ENCODE data around the gene USH1G.

USH1G gene

DNA sequence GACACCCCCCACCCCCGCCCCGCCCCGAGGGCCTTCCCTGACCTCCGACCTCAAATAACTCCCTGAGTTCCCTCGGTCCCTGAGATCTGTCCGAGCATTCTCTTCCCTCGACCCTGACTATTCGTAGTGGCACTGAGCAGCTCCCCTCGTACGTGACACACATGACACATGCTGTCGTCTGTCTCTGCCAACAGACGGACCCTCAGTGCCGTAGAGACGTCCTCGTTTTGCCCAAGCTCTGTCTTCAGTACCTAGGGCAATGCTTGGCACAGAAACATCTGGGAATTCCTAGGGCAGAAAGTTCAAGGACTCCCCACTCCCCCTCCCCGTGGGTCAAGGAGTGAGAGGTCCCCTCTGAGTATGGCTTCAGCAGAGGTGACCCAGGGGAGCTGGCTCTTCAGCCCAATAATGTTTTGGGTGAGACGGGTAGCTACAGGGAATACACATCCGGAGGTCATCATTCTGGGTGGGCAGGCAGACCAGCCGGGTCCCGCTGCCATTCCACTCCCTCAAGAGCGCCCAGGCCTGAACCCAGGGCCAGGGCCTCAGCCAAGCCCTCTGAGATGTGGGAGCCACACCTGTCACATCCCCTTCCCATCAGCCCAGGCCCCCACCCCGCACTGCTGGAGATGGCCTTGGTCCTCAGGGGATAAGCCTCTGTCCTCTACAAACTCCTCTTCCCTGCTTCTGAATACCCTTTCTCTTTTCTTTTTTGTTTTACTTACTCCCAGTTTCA, 29.0 kb downstream of the USH1G start:
- Histone ChIP-seq H3K23ac (ENCODE audit: low read length) (no peak overlapping the region), H3K18ac (ENCODE audit: low read length) (no peak overlapping the region), H4K8ac (ENCODE audit: low read depth, low read length) (no peak overlapping the region), H3K9me3 (ENCODE audit: insufficient read depth, low read depth, low read length) (peaks cover 6% of the 10 kb centered on the region), H3K4me1 (ENCODE audit: control insufficient read depth in 1 of 2, insufficient read depth in 2 of 2, low read length in 2 of 2) (peaks cover 2 to 9% of the 10 kb centered on the region in 2 experiments), H3K4me2 (ENCODE audit: low read length) (no peak overlapping the region), H3K27ac (ENCODE audit: low read depth, low read length) (no peak overlapping the region), H3K4ac (ENCODE audit: low read depth, low read length) (no peak overlapping the region), H3K79me1 (ENCODE audit: low read length) (no peaks in the 10 kb centered on the region), H3K36me3 (ENCODE audit: control insufficient read depth in 1 of 2, insufficient read depth in 2 of 2, low read length in 2 of 2) (no peaks in the 10 kb centered on the region), H4K12ac (ENCODE audit: low read depth, low read length) (no peak overlapping the region), H2BK5ac (ENCODE audit: low read depth, low read length, poor library complexity) (no peak overlapping the region), H2AK5ac (ENCODE audit: low read length) (no peak overlapping the region), H2AFZ (ENCODE audit: insufficient read depth, low read length, poor library complexity) (no peak overlapping the region), H4K91ac (ENCODE audit: low read depth, low read length) (no peak overlapping the region), H3K27me3 (ENCODE audit: insufficient read depth, low read length) (peaks cover 25% of the 10 kb centered on the region), H3K14ac (ENCODE audit: low read length) (no peak overlapping the region), H3K9ac (ENCODE audit: low read length) (no peak overlapping the region), H2BK12ac (ENCODE audit: low read length) (no peak overlapping the region), H2BK120ac (ENCODE audit: insufficient read depth, low read length, poor library complexity) (no peak overlapping the region), H3K4me3 (ENCODE audit: low read depth, low read length) (no peak overlapping the region), H3K79me2 (ENCODE audit: control insufficient read depth, insufficient read depth, low read length, poor library complexity) (no peaks in the 10 kb centered on the region)
- WGBS (ENCODE audit: extremely low coverage, insufficient coverage, insufficient read length) = no CpG with 5 or more reads among the region's 22 CpGs
- no peak for DNase-seq

DNA sequence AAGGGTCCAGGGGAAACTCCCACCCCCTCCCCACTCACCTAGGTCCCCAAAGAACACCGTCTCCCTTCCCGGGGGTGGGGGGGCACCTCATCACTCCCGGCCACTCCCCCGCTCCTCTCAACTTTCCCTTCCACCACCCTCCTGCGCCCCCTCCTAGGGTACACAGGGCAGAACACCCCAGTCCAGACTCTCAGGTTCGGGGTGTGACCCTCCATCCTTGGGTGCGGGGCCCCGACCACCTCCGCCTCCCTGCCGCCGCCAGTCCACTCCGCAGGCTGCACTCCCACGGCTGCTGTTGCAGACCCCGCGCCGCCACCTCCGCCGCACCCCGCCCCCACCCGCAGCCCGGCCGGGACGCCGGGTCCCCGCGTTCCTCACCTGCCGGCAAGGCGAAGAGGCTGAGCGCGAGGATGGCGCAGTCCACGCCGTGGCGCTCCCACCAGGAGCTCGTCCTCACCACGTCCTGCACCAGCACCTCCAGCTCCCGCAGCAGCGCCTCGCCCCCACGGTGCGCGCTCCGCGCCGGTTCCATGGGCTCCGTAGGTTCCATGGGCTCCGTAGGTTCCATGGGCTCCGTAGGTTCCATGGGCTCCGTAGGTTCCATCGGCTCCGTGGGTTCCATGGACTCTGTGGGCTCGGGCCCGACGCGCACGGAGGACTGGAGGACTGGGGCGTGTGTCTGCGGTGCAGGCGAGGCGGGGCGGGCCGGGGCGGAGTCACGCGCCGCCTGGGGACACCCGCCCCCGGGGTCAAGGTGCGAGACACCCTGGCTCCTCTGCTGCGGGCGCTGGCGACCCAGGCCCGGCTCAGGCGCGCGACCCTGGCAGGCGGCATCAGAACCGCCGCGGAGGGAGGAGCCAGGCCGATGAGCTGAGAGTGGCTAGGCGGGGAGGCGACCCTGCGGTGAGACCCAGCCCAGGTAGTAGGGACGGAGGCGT, 29.8 kb downstream of the USH1G start, which contains the start of gene FADS6:
Gene FADS6, minus strand, starts transcription at position 660 of the 938 bp plus-strand sequence. Its CDS starts 38 bp downstream, at position 622.
- Histone ChIP-seq H2BK12ac (ENCODE audit: low read length) (no peak within 1 kb of the TSS), H4K91ac (ENCODE audit: low read depth, low read length) (no peak within 1 kb of the TSS), H4K12ac (ENCODE audit: low read depth, low read length) (no peak within 1 kb of the TSS), H3K79me1 (ENCODE audit: low read length) (no peaks in the 10 kb centered on the region), H2AFZ (ENCODE audit: insufficient read depth, low read length, poor library complexity) (no peak within 1 kb of the TSS), H3K79me2 (ENCODE audit: control insufficient read depth, insufficient read depth, low read length, poor library complexity) (no peaks in the 10 kb centered on the region), H3K9ac (ENCODE audit: low read length) (no peak within 1 kb of the TSS), H3K36me3 (ENCODE audit: control insufficient read depth in 1 of 2, insufficient read depth in 2 of 2, low read length in 2 of 2) (no peaks in the 10 kb centered on the region), H3K18ac (ENCODE audit: low read length) (no peak within 1 kb of the TSS), H3K4me2 (ENCODE audit: low read length) (peak within 1 kb of the TSS; percentile 51), H3K14ac (ENCODE audit: low read length) (no peak within 1 kb of the TSS), H3K4me1 (ENCODE audit: control insufficient read depth in 1 of 2, insufficient read depth in 2 of 2, low read length in 2 of 2) (peaks cover 2 to 9% of the 10 kb centered on the region in 2 experiments), H3K27me3 (ENCODE audit: insufficient read depth, low read length) (peaks cover 25% of the 10 kb centered on the region), H4K8ac (ENCODE audit: low read depth, low read length) (no peak within 1 kb of the TSS), H2BK5ac (ENCODE audit: low read depth, low read length, poor library complexity) (no peak within 1 kb of the TSS), H3K27ac (ENCODE audit: low read depth, low read length) (no peak within 1 kb of the TSS), H3K4me3 (ENCODE audit: low read depth, low read length) (no peak within 1 kb of the TSS), H3K4ac (ENCODE audit: low read depth, low read length) (no peak within 1 kb of the TSS), H2BK120ac (ENCODE audit: insufficient read depth, low read length, poor library complexity) (no peak within 1 kb of the TSS), H3K9me3 (ENCODE audit: insufficient read depth, low read depth, low read length) (peaks cover 6% of the 10 kb centered on the region), H2AK5ac (ENCODE audit: low read length) (no peak within 1 kb of the TSS), H3K23ac (ENCODE audit: low read length) (no peak within 1 kb of the TSS)
- no peak for DNase-seq
- whole genome bisulfite sequencing (ENCODE audit: extremely low coverage, insufficient coverage, insufficient read length) = no CpG with 5 or more reads among the region's 86 CpGs

DNA sequence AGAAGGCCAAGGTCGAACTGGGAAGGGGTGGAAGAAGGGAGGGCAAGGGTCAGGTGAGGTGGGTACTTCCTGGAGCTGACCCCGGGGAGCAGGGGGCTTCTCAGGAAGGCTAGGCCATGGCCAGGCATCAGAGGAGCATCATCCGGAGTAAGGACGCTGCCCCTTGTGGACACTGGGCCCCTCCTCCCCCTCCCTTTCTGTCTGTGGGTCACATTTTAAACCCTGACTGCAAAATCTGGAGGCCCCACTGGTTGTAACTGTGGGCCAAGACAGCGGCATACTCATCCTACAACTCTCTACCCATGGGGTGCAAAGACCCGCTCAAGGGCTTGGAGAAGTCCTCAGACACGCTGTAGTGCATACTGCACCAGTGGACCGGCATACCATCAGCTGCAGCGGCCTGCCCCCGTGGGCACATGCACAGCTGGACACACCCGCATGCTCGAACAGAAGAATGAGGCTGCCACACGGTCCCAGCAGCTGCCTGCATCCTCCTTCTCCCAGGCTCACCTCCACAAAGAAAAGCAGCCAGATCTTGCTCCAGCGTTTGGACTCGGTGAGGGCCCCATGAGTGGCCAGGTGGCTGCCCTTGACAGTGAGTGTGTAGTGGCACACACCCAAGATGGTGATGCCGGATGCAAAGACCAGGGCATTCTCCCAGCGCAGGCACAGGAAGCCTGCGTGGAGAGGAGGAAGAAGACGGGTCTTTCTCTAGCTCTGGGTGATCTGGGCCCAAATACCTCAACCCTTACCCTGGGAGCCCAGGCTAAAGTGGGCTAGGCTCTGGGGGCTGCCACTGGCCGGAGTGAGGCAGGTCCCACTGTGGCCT, 30.8 kb downstream of the USH1G start:
- Histone ChIP-seq H3K79me2 (ENCODE audit: control insufficient read depth, insufficient read depth, low read length, poor library complexity) (no peaks in the 10 kb centered on the region), H3K4me3 (ENCODE audit: low read depth, low read length) (no peak overlapping the region), H2BK120ac (ENCODE audit: insufficient read depth, low read length, poor library complexity) (no peak overlapping the region), H2BK12ac (ENCODE audit: low read length) (no peak overlapping the region), H3K27me3 (ENCODE audit: insufficient read depth, low read length) (peaks cover 25% of the 10 kb centered on the region), H4K12ac (ENCODE audit: low read depth, low read length) (no peak overlapping the region), H3K18ac (ENCODE audit: low read length) (no peak overlapping the region), H4K8ac (ENCODE audit: low read depth, low read length) (no peak overlapping the region), H3K27ac (ENCODE audit: low read depth, low read length) (no peak overlapping the region), H3K14ac (ENCODE audit: low read length) (no peak overlapping the region), H3K4ac (ENCODE audit: low read depth, low read length) (no peak overlapping the region), H3K9ac (ENCODE audit: low read length) (no peak overlapping the region), H2AK5ac (ENCODE audit: low read length) (no peak overlapping the region), H2BK5ac (ENCODE audit: low read depth, low read length, poor library complexity) (no peak overlapping the region), H3K23ac (ENCODE audit: low read length) (no peak overlapping the region), H4K91ac (ENCODE audit: low read depth, low read length) (no peak overlapping the region), H3K4me2 (ENCODE audit: low read length) (no peak overlapping the region), H2AFZ (ENCODE audit: insufficient read depth, low read length, poor library complexity) (no peak overlapping the region), H3K79me1 (ENCODE audit: low read length) (no peaks in the 10 kb centered on the region), H3K36me3 (ENCODE audit: control insufficient read depth in 1 of 2, insufficient read depth in 2 of 2, low read length in 2 of 2) (no peaks in the 10 kb centered on the region), H3K9me3 (ENCODE audit: insufficient read depth, low read depth, low read length) (peaks cover 6% of the 10 kb centered on the region), H3K4me1 (ENCODE audit: control insufficient read depth in 1 of 2, insufficient read depth in 2 of 2, low read length in 2 of 2) (peaks cover 2 to 9% of the 10 kb centered on the region in 2 experiments)
- peak; percentile 59 to 82 for DNase-seq
- no CpG with 5 or more reads among the region's 20 CpGs for WGBS (ENCODE audit: extremely low coverage, insufficient coverage, insufficient read length)

DNA sequence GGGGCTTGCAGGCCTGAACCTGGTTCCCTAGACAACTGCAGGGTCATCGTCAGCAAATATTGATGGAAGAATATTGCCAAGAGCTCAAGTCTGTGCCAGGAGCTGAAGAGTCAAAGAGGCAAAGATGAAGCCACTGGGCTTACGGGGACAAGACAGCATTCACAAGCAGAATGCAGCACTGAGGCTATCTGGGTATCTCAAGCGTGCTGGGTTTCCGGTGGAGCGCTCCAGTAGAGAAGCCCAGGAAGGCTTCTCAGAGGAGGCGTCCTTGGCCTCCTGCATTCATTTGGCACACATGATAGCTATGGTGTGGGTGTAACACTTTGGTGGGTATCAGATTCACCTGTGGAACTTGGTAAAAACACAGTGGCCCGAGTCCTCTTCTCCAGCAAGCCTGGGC, 32.5 kb downstream of the USH1G start:
- no peak overlapping the region for H3K4me2 ChIP-seq (ENCODE audit: low read length)
- no peak overlapping the region for H2BK12ac ChIP-seq (ENCODE audit: low read length)
- peaks cover 25% of the 10 kb centered on the region for H3K27me3 ChIP-seq (ENCODE audit: insufficient read depth, low read length)
- H2BK120ac ChIP-seq (ENCODE audit: insufficient read depth, low read length, poor library complexity) = no peak overlapping the region
- H3K27ac ChIP-seq (ENCODE audit: low read depth, low read length) = no peak overlapping the region
- no peak overlapping the region for H2BK5ac ChIP-seq (ENCODE audit: low read depth, low read length, poor library complexity)
- no peak overlapping the region for H3K4me3 ChIP-seq (ENCODE audit: low read depth, low read length)
- WGBS (ENCODE audit: extremely low coverage, insufficient coverage, insufficient read length) = no CpG with 5 or more reads among the region's 7 CpGs
- no peak overlapping the region for H3K18ac ChIP-seq (ENCODE audit: low read length)
- H3K9ac ChIP-seq (ENCODE audit: low read length) = no peak overlapping the region
- H3K4me1 ChIP-seq (ENCODE audit: control insufficient read depth in 1 of 2, insufficient read depth in 2 of 2, low read length in 2 of 2) = peaks cover 2 to 9% of the 10 kb centered on the region in 2 experiments
- no peaks in the 10 kb centered on the region for H3K79me2 ChIP-seq (ENCODE audit: control insufficient read depth, insufficient read depth, low read length, poor library complexity)
- H2AK5ac ChIP-seq (ENCODE audit: low read length) = no peak overlapping the region
- no peak overlapping the region for H4K91ac ChIP-seq (ENCODE audit: low read depth, low read length)
- peaks cover 6% of the 10 kb centered on the region for H3K9me3 ChIP-seq (ENCODE audit: insufficient read depth, low read depth, low read length)
- no peak overlapping the region for H3K23ac ChIP-seq (ENCODE audit: low read length)
- H3K4ac ChIP-seq (ENCODE audit: low read depth, low read length) = no peak overlapping the region
- no peak for DNase-seq
- no peak overlapping the region for H4K12ac ChIP-seq (ENCODE audit: low read depth, low read length)
- H3K79me1 ChIP-seq (ENCODE audit: low read length) = no peaks in the 10 kb centered on the region
- H3K36me3 ChIP-seq (ENCODE audit: control insufficient read depth in 1 of 2, insufficient read depth in 2 of 2, low read length in 2 of 2) = no peaks in the 10 kb centered on the region
- H3K14ac ChIP-seq (ENCODE audit: low read length) = no peak overlapping the region
- H4K8ac ChIP-seq (ENCODE audit: low read depth, low read length) = no peak overlapping the region
- no peak overlapping the region for H2AFZ ChIP-seq (ENCODE audit: insufficient read depth, low read length, poor library complexity)

Measured in trophoblast cell (in vitro differentiated cells and primary cell).